Activated T-helper 1 cell treated with anti-CD3 and anti-CD28 coated beads, Interleukin-2, amount 50 U/mL, for 16 hours (primary cell): ENCODE data around the gene E4F1.
"Not testable (repeated sequence)": the region's sequence is repeated elsewhere in the genome, so short reads cannot be mapped to it uniquely, and the experiment has no call there.

ENCODE experiments used
- DNase-seq, 2 donors: peaks; one replicate each; pipeline ENCODE4 v3.0.0-alpha.2; 2020; ENCODE audit warnings: low read depth in 1 of 2, low spot score in 1 of 2

The E4F1 gene

DNA sequence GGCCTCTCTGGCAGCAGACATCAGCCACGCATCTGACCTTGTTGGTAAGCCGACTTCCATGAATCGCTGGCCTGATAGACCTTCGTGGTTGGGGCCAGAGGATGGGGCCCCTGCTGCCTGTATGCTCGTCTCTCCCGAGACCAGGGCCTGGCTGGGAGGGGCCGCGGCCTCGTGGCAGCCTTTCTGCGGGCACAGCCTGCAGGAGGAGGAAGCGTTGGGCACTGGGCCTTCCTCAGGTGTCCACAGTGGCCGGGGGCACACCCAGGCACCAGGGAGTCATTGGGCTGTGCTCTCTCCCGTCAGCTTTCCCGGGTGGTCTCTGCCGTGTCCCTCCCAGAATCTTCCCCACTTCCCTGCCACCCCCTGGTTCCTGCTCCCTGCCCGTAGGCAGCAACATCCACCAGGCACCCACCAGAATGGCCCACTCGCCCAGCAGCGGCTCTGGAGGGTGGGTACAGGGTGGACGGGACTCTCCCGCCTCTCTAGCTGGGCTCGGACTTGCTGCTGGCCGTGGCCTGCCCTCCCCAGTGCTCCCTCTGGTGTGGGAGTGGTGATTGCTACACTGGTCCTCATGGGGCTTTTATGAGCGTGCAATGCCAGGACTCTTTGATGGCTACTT, 6.3 kb downstream of the E4F1 start:
- no peak for DNase-seq

DNA sequence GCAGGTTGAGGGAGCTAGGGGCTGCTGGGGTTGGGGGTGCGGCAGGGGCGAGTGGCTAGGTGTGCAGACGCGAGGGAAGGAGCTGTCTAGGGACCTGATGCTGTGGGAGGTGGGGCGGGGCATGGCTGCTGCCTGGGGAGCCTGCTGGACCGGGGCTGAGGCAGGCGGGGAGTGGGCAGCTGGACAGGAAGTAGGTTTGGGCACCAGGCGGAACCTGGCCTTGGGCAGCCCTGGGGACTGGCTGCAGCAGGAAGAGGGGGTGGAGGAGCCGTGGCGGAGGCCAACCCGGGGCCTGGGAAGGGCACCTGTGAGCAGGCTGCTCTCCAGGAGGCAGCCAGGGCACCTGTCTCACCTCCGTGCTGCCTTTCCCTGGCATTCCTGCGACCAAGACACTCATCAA, 7.0 kb downstream of the E4F1 start:
- DNase-seq, result no peak

- DNase-seq, result no peak
These were observed 7.9 kb downstream of the E4F1 start for GRCh38 chr16:2231016-2231931.

- no peak for DNase-seq
These were observed 9.0 kb downstream of the E4F1 start for GRCh38 chr16:2232094-2232990.

DNA sequence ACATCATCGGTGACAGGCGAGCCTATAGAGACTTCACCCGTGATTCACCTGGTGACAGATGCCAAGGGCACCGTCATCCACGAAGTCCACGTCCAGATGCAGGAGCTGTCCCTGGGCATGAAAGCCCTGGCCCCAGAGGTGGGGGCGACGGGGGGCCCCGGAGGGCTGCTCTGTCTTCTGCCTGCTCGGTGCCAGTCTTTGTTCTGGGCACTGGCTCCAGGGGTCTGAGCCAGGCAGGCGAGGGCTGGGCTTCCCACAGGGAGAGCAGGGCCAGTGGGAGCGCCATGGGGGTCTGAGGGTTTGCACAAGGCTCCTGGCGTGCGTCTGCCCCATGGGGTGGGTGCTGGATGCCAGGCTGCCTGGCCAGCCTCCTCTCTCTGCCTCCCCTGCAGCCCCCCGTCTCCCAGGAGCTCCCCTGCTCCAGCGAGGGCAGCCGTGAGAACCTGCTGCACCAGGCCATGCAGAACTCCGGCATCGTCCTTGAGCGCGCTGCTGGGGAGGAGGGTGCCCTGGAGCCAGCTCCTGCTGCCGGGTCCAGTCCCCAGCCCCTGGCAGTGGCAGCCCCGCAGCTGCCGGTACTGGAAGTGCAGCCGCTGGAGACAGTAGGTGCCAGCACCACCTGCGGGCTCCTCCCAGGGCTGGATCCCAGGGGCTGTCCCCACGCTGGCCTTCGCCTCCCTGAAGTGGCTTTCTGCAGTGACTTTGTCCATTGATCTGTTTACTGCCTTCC, 9.8 kb downstream of the E4F1 start:
- no peak for DNase-seq

GRCh38 chr16:2233872-2234812, 10.8 kb downstream of the E4F1 start:
- no peak for DNase-seq

- no peak for DNase-seq
These were observed 11.4 kb downstream of the E4F1 start for GRCh38 chr16:2234813-2235170.

DNA sequence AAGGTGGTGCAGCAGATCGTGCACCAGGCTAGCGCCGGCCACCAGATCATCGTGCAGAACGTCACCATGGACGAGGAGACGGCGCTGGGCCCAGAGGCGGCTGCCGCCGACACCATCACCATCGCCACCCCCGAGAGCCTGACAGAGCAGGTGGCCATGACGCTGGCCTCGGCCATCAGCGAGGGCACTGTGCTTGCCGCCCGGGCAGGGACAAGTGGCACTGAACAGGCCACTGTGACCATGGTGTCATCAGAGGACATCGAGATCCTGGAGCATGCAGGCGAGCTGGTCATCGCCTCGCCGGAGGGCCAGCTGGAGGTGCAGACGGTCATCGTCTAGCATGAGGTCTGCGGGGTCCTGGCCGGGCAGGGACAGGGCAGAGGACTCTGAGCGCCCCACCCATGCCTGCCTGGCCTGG, 11.9 kb downstream of the E4F1 start:
- no peak for DNase-seq

- DNase-seq, result no peak
These were observed 12.4 kb downstream of the E4F1 start for GRCh38 chr16:2235695-2236336.

DNA sequence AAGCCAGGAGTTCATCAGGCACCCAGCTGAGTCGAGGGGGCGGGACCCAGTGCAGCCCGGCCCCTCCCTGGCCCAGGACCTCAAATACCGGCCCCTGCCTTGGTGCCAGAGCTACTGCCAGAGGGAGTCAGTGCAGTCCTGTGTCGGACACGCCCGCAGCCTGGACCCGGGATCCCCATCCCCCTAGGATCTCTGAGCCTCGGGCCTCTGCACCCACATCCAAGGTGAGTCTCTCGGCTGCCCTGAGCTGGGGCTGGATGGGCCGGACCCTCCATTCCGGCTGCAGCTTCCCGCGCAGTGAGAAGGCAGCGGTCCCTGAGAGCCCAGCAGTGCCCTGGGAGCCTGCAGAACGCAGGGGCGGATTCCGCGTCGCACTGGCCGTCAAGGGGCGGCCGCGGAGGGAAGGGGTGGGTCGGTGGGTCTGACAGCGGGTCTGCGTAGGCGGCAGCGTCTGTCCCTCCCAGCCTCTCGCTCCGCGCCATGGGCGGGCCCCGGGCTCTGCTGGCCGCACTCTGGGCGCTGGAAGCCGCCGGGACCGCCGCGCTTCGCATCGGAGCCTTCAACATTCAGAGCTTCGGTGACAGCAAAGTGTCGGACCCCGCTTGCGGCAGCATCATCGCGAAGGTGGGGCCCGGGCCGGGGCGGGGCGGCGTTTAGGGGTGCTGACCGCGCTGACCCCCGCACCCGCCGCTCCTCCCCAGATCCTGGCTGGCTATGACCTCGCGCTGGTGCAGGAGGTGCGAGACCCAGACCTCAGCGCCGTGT, 13.1 kb downstream of the E4F1 start, which contains the start of gene DNASE1L2:
Gene DNASE1L2, plus strand, starts transcription at position 108 of the 765 bp plus-strand sequence. Its CDS starts 373 bp downstream, at position 481.
- no peak for DNase-seq

DNA sequence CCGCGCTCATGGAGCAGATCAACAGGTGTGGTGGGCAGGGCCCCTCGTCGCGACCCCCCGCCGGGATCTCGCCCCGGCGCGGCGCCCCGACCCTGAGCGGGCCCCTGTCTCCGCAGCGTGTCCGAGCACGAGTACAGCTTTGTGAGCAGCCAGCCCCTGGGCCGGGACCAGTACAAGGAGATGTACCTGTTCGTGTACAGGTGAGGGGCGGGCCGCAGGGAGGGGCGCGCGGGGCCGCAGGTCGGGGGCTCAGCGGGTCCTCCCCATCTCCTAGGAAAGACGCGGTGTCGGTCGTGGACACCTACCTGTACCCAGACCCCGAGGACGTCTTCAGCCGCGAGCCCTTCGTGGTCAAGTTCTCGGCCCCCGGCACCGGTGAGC, 13.7 kb downstream of the E4F1 start:
- DNase-seq, result no peak

DNA sequence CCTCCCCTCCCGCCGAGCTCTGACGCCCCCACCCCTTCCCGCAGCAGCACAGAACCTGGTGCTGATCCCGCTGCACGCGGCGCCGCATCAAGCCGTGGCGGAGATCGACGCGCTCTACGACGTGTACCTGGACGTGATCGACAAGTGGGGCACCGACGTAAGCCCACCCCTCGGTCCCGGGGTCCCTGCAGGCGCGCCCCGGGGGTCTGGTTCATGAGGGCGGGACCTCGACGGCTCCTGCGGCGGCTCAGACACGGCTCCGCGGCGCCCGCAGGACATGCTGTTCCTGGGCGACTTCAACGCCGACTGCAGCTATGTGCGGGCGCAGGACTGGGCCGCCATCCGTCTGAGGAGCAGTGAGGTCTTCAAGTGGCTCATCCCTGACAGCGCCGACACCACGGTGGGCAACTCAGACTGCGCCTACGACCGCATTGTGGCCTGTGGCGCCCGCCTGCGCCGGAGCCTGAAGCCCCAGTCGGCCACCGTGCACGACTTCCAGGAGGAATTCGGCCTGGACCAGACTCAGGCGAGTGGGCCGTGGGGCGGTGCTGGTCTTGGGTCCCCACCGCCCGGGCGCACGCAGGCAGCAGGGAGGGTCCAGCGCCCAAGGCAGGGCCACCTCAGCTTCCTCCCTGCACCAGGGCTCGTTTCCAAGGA, 14.2 kb downstream of the E4F1 start:
- no peak for DNase-seq

- no peak for DNase-seq
These were observed 14.9 kb downstream of the E4F1 start for GRCh38 chr16:2238150-2238837.

DNA sequence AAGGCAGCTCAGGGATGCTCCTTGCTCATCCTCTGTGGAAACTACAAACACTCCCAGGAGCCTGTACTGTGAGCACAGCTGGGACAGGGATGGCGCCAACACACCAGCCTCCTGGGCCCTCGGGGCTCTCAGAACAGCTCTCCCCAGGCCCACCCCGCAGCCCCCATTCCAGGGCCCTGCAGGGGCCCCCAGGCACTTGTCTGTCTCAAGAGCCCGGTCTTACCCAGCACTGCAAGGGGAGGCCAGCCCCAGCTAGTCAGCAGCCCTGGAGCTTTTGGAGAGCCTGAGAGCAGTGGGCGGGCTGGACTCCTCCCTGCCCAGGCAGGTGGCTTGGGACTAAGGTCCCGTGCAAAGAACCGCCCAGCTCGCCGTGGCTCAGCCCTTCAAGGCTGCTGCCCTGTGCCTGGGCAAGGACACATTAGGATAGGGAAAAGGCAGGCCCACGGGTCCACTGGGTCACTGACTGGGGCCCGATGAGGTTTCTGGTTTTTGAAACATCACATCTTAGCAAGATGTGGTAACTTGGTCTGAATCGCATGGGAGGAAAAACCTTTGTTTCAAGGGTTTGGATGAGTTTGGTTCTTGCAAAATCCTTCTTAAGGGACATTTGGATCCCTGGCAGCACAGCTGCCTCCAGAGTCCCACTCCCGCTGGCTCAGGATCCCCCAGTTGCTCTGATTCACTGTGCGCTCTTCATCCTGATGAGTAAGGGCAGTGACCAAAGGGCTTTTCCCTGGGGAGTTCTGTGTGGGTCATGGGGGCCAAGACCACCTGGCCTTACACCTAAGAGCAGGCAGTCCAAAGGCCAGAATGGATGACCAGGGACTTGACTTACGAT, 15.7 kb downstream of the E4F1 start:
- DNase-seq, result no peak

GRCh38 chr16:2240331-2240730, 16.9 kb downstream of the E4F1 start:
- not testable (repeated sequence) for DNase-seq

DNA sequence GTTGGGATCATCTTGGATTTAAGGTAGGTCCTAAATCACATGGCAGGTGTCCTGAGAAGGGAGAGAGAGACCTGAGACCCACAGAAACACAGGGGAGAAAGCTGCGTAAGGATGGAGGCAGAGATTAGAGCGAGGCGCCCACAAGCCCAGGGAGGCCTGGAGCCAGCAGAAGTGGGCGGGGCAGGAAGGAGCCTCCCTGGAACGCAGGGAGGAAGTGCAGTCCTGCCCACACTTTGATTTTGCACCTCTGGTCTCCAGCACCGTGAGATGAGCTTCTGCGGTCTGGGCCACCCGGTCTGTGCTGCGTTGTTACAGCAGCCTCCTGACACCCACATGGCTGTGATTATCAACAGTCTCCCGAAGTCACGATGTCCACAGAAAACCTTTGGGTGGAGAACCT, 19.2 kb downstream of the E4F1 start:
- no peak for DNase-seq
